ENCODE results near the gene SLC9A3. TPM values are rescaled to one million over a fixed set of nuclear protein-coding genes. Genes with fewer than 3 reads are reported as not detected.

SLC9A3 gene
- total RNA-seq, 1 donor from 2014 or later: 1.6 TPM

- no peak for ATAC-seq
Observed at GRCh38 chr5:554284-554988, 30.2 kb upstream of the SLC9A3 start.

- ATAC-seq: peak; percentile 76
Observed at GRCh38 chr5:553874-554273, 29.6 kb upstream of the SLC9A3 start.

- no peak for ATAC-seq
Observed at GRCh38 chr5:551406-551805, 27.2 kb upstream of the SLC9A3 start.

- no peak for ATAC-seq
Observed at GRCh38 chr5:549229-549628, 25.0 kb upstream of the SLC9A3 start.

GRCh38 chr5:548256-548655, 24.0 kb upstream of the SLC9A3 start:
- peak; percentile 23 for ATAC-seq

- peak; percentile 86 for ATAC-seq
Observed at GRCh38 chr5:547086-547924, 23.1 kb upstream of the SLC9A3 start.

- ATAC-seq: no peak
Observed at GRCh38 chr5:546376-546908, 22.2 kb upstream of the SLC9A3 start.

- no peak for ATAC-seq
Observed at GRCh38 chr5:545641-546375, 21.6 kb upstream of the SLC9A3 start.

- ATAC-seq: no peak
Observed at GRCh38 chr5:544675-545355, 20.6 kb upstream of the SLC9A3 start.

- no peak for ATAC-seq
Observed at GRCh38 chr5:543755-544674, 19.8 kb upstream of the SLC9A3 start.

- ATAC-seq: no peak
Observed at GRCh38 chr5:543351-543750, 19.1 kb upstream of the SLC9A3 start.

- ATAC-seq: no peak
Observed at GRCh38 chr5:542319-543311, 18.4 kb upstream of the SLC9A3 start.

- ATAC-seq: no peak
Observed at GRCh38 chr5:541539-542318, 17.5 kb upstream of the SLC9A3 start.

GRCh38 chr5:540906-541538, 16.8 kb upstream of the SLC9A3 start:
- no peak for ATAC-seq

GRCh38 chr5:540071-540905, 16.0 kb upstream of the SLC9A3 start:
- ATAC-seq: no peak

- no peak for ATAC-seq
Observed at GRCh38 chr5:539469-540070, 15.3 kb upstream of the SLC9A3 start.

- peak; percentile 45 for ATAC-seq
Observed at GRCh38 chr5:538801-539468, 14.7 kb upstream of the SLC9A3 start.
